Measurements from ENCODE around the gene FA2H. TPM values are rescaled to one million over a fixed set of nuclear protein-coding genes. Genes with fewer than 3 reads are reported as not detected.

Gene FA2H
- total RNA-seq, 6 experiments from 2014 or later = 0.19 to 1.2 (median 0.22) TPM; not detected in 3

DNA sequence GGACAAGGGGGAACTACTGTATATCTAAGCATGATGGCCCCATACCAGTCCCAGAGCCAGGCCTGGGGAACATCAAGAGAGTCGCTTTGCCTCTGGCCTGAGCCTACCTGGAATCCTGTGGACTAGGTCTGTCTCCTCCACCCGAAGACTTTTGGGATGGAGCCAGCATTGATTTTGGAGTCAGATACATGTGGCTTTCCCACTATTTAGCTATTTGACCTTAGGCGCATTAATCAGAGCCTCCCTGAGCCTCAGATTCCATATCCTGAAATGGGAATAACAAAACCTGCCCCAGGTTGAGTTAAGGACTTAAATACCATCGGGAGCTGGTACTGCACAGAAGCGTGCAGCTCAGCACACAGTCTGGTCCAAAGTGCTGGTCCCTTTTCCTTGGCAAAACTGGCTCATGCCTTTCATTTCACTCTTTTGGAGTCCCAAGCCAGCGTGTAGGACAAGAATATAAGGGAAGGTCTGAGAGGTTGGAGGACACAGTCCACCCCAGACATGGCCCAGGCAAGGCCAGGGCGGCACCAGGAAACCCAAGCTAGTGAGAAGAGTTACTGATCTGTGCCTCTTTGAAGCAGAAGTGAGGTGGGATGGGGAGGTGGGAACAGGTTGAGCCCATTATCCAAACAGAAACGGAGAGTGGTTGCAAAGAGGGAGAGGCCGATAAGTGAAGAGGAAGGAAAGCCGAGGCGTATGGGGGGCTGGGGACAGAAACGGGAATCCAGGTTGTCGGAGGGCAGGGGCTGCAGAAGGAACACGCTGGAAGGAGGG is 986 bp downstream of the FA2H start:
- DNase-seq = no peak
- TF ChIP-seq, protein P1, sequence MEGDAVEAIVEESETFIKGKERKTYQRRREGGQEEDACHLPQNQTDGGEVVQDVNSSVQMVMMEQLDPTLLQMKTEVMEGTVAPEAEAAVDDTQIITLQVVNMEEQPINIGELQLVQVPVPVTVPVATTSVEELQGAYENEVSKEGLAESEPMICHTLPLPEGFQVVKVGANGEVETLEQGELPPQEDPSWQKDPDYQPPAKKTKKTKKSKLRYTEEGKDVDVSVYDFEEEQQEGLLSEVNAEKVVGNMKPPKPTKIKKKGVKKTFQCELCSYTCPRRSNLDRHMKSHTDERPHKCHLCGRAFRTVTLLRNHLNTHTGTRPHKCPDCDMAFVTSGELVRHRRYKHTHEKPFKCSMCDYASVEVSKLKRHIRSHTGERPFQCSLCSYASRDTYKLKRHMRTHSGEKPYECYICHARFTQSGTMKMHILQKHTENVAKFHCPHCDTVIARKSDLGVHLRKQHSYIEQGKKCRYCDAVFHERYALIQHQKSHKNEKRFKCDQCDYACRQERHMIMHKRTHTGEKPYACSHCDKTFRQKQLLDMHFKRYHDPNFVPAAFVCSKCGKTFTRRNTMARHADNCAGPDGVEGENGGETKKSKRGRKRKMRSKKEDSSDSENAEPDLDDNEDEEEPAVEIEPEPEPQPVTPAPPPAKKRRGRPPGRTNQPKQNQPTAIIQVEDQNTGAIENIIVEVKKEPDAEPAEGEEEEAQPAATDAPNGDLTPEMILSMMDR (IDR thresholded peaks at IDR 0.05) = no peak
- no peak for TF ChIP-seq POLR2A (IDR thresholded peaks at IDR 0.05)
- WGBS (ENCODE audit: insufficient coverage, low coverage, low lambda C conversion rate, missing lambda C conversion rate) = 30% methylated on average over 12 of the region's 14 CpGs
- no peaks in the 10 kb centered on the region for H3K36me3 ChIP-seq
- no peak overlapping the region for H3K4me3 ChIP-seq
- H3K27ac ChIP-seq = no peak overlapping the region
- H3K9me3 ChIP-seq = no peaks in the 10 kb centered on the region
- ATAC-seq = peak in 2 of 4 donors; percentile 8 to 17
- H3K4me1 ChIP-seq = peaks cover 0 to 12% (median 0%) of the 10 kb centered on the region in 4 donors
- no peaks in the 10 kb centered on the region for H3K27me3 ChIP-seq
- intact Hi-C loops (cut with DNase I) = no loop called here

- Histone ChIP-seq H3K36me3 (no peaks in the 10 kb centered on the region), H3K4me1 (peaks cover 0 to 12% (median 0%) of the 10 kb centered on the region in 4 donors), H3K27me3 (no peaks in the 10 kb centered on the region), H3K27ac (no peak overlapping the region), H3K9me3 (no peaks in the 10 kb centered on the region), H3K4me3 (no peak overlapping the region)
- TF ChIP-seq, protein P1 (IDR thresholded peaks at IDR 0.05) = no peak
- TF ChIP-seq POLR2A (IDR thresholded peaks at IDR 0.05) = no peak
- WGBS (ENCODE audit: insufficient coverage, low coverage, low lambda C conversion rate, missing lambda C conversion rate) = 53% methylated on average over 11 of the region's 11 CpGs
- intact Hi-C loops (cut with DNase I) = no loop called here
- DNase-seq (no peak), ATAC-seq (no peak)
Measured at GRCh38 chr16:74771656-74772315, 2.8 kb downstream of the FA2H start.

- ATAC-seq (no peak), DNase-seq (no peak)
- Histone ChIP-seq H3K27ac (no peak overlapping the region), H3K4me3 (no peak overlapping the region), H3K4me1 (peaks cover 0 to 12% (median 0%) of the 10 kb centered on the region in 4 donors), H3K27me3 (no peaks in the 10 kb centered on the region), H3K36me3 (no peaks in the 10 kb centered on the region), H3K9me3 (no peaks in the 10 kb centered on the region)
- TF ChIP-seq, protein P1 (IDR thresholded peaks at IDR 0.05) = no peak
- no peak for TF ChIP-seq POLR2A (IDR thresholded peaks at IDR 0.05)
- WGBS (ENCODE audit: insufficient coverage, low coverage, low lambda C conversion rate, missing lambda C conversion rate) = 78% methylated on average over 11 of the region's 13 CpGs
- intact Hi-C loops (cut with DNase I) = no loop called here
Measured at GRCh38 chr16:74770831-74771526, 3.6 kb downstream of the FA2H start.

DNA sequence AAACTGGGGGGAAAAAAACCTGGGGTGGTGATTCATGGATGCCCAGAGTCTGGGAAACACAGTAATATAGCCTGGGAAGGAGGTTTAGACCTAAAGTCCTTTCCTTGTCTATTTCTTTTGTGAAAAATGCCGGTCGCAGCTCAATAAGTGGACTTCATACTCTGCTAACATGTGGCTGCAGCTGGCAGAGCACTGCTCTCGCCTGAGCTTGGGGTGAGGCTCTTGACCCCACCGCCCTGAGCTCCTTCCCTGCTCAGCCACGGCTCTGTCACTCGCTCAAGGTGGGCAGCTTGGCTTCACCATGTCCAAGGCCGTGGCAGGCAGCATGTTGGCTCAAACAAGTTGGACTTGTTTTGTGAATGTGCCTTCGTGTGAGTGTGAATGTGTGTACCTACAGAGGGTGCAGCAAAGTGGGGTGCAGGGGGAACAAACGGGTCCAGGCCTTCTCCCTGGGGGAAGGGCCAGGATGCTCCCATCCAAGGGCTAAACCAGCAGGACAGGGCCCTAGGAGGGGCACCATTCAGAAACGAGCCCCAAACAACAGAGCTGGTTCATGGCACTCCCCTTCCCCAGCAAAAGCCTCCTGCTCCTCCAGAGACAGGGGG is 4.9 kb downstream of the FA2H start:
- Histone ChIP-seq H3K36me3 (no peaks in the 10 kb centered on the region), H3K4me3 (no peak overlapping the region), H3K27ac (no peak overlapping the region), H3K9me3 (no peaks in the 10 kb centered on the region), H3K4me1 (peaks cover 0 to 7% (median 0%) of the 10 kb centered on the region in 4 donors), H3K27me3 (no peaks in the 10 kb centered on the region)
- ATAC-seq = no peak
- 44% methylated on average over 9 of the region's 10 CpGs for WGBS (ENCODE audit: insufficient coverage, low coverage, low lambda C conversion rate, missing lambda C conversion rate)
- TF ChIP-seq, protein P1 (IDR thresholded peaks at IDR 0.05) = no peak
- TF ChIP-seq POLR2A (IDR thresholded peaks at IDR 0.05) = no peak
- intact Hi-C loops (cut with DNase I) = no loop called here
- DNase-seq = no peak

Data from right lobe of liver (tissue), 6 donors.